DND-41 (cell line): ENCODE data around the gene KIF2C.

Source experiments
- EZH2 ChIP-seq: IDR thresholded peaks from 3 replicates; pipeline ENCODE4 v1.6.1; 2012; ENCODE audit warnings: borderline replicate concordance, low read depth, mild to moderate bottlenecking, moderate library complexity, low read length, inconsistent platforms; ENCODE audit not compliant: severe bottlenecking
- TF ChIP-seq, protein P1 (sequence below): IDR thresholded peaks from 2 replicates; pipeline ENCODE4 v1.5.1; 2012; ENCODE audit warnings: borderline replicate concordance, low read length, moderate library complexity, mild to moderate bottlenecking; ENCODE audit not compliant: poor library complexity, severe bottlenecking; ENCODE audit errors: extremely low read depth

DNA sequence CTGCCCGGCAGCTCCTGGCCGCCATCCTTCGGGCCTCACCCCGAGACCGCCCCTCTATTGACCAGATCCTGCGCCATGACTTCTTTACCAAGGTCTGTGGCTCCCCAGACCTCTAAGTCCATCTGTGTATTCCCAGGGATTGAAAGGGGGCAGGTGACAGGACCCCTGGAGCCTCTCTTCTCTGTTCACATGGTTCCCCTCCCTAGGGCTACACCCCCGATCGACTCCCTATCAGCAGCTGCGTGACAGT lies 63.4 kb downstream of the KIF2C start:
- TF ChIP-seq, protein P1, sequence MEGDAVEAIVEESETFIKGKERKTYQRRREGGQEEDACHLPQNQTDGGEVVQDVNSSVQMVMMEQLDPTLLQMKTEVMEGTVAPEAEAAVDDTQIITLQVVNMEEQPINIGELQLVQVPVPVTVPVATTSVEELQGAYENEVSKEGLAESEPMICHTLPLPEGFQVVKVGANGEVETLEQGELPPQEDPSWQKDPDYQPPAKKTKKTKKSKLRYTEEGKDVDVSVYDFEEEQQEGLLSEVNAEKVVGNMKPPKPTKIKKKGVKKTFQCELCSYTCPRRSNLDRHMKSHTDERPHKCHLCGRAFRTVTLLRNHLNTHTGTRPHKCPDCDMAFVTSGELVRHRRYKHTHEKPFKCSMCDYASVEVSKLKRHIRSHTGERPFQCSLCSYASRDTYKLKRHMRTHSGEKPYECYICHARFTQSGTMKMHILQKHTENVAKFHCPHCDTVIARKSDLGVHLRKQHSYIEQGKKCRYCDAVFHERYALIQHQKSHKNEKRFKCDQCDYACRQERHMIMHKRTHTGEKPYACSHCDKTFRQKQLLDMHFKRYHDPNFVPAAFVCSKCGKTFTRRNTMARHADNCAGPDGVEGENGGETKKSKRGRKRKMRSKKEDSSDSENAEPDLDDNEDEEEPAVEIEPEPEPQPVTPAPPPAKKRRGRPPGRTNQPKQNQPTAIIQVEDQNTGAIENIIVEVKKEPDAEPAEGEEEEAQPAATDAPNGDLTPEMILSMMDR = no peak
- TF ChIP-seq EZH2 = no peak
